AG10803 (cell line): ENCODE data around the gene ITPR2.

Experiments used
- DNase-seq: peaks from one replicate; pipeline ENCODE4 v3.0.0; 2010; ENCODE audit warnings: low read depth
- H3K4me3 ChIP-seq: 2 replicates; pipeline ENCODE4 v1.5.1; 2011; ENCODE audit warnings: mild to moderate bottlenecking, low read length, control low read depth
- TF ChIP-seq, protein P1 (sequence below): conservative IDR thresholded peaks from 2 replicates; pipeline ENCODE4 v1.5.1; 2011; ENCODE audit warnings: mild to moderate bottlenecking, low read length, control low read depth, inconsistent platforms

The ITPR2 gene

DNA sequence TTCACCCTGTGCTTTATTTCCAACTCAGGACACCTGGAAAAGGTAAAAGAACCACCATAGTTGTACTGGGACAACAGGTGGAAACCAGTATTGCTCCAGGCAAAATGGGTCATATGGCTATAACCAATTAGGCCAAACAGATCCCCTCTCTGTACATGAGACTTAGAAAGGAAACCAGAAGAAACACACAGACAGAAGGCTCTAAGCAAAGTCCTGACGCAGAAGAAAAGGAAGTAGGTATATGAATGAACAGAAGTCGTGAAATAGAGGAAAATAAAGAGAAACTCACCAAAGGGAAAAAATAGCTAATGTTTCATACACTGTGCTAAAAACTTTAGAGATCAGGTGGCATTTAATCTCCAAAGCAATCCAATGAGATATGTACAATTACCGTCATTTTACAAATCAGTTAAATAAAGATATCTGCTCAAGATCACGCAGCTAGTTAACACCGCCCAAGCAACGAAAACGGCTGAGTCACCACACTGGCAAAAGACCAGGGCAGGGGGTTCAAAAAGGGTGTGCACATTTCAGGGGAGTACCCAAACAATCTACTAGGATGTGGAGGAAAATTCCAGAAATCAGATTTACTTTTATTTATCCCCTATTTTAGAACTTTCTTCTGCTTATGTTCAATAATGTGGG is 82.3 kb downstream of the ITPR2 start:
- TF ChIP-seq, protein P1, sequence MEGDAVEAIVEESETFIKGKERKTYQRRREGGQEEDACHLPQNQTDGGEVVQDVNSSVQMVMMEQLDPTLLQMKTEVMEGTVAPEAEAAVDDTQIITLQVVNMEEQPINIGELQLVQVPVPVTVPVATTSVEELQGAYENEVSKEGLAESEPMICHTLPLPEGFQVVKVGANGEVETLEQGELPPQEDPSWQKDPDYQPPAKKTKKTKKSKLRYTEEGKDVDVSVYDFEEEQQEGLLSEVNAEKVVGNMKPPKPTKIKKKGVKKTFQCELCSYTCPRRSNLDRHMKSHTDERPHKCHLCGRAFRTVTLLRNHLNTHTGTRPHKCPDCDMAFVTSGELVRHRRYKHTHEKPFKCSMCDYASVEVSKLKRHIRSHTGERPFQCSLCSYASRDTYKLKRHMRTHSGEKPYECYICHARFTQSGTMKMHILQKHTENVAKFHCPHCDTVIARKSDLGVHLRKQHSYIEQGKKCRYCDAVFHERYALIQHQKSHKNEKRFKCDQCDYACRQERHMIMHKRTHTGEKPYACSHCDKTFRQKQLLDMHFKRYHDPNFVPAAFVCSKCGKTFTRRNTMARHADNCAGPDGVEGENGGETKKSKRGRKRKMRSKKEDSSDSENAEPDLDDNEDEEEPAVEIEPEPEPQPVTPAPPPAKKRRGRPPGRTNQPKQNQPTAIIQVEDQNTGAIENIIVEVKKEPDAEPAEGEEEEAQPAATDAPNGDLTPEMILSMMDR: no peak
- DNase-seq: no peak
- H3K4me3 ChIP-seq: no peak overlapping the region

DNA sequence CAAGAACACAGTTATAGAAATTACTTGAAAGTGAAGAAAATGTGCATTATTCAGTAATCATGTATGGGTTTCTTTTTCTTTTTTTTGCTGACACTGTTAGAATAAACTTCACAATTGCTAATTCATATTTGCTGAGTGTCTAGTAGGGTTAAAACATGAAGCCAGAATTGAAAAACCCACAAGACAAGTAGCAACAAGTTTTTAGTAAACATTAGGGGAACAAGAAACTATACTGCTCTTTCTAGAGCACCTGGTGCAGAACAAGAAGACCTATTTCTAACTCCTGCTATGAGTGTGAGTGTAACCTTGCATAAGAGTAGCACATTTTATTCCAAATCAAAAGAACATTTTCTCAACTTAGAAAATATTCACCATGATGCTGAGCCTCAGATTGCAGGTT is 83.2 kb downstream of the ITPR2 start:
- TF ChIP-seq, protein P1: no peak
- no peak for DNase-seq

DNA sequence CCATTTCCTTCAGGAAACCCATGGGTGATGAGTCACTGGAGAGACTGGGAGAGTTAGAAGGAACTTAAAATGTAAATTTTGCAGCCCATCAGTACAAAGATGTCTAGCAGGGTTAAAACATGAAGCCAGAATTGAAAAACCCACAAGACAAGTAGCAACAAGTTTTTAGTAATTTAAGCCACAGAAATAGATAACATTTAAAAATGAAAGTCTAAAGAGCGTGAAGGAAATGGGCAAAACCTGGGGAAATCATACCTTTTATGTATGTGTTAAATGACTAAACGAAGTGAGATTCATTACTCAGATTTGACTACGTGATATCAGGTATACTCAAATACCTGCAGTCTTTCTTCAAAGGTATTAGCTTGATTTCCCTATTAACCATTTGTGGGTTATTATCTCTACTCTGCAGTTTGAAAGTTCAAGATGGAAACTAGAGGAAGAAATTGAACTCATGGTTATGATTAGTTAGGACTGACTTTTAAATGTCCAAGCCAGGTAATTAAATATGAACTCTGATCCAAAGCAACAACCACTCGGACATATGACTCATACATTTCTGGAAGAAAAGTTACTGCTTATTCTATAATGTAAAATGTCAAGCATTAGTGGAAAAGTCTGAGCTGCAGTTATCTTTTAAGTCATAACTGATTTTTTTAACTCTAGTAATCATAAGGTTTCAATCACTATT is 84.1 kb downstream of the ITPR2 start:
- H3K4me3 ChIP-seq: no peak overlapping the region
- TF ChIP-seq, protein P1: no peak
- no peak for DNase-seq

More for the DNA sequence above, 83.2 kb downstream of the ITPR2 start:
- no peak overlapping the region for H3K4me3 ChIP-seq

DNA sequence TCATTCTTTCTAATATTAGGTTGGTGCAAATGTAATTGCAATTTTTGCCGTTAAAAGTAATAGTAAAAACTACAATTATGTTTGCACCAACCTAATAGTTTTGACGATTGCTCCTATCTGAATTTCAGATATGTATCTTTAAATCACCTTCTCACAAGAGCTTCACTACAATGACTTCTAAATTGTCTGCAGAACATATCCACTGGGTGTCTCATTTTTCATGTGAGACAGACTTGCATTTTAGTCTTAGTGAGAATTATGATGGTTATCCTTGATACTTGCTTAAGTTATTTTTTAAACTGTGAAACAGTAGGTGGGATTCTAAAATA is 84.6 kb downstream of the ITPR2 start:
- DNase-seq: no peak
- no peak overlapping the region for H3K4me3 ChIP-seq
- TF ChIP-seq, protein P1: no peak

DNA sequence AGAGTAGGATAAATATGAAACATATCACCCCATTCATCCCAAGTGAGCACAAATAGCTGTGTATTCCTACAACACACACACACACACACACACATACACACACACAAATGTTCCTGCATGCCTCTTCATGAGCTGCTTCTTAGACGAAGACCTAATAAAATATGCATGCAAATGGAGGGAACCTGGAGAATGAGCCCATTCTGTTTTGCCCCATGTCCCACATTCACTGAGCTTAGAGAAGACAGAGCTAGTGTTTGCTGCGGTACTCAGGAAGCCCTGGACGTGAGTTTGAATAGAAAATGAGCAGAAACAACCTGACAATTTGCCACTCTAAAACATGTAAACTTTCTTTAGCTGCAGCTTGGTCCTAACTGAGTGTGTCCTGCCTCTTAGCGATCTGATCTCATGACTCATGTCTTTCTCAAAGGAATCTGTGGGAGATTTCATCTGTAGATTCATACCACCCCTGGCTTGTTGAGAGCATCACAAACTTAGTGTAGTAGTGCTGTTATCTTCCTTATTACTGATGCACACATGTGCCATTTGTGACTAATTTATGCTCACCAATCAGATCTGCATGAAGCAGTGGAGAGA is 86.8 kb downstream of the ITPR2 start:
- H3K4me3 ChIP-seq: no peak overlapping the region
- DNase-seq: peak; percentile 75
- TF ChIP-seq, protein P1: no peak

DNA sequence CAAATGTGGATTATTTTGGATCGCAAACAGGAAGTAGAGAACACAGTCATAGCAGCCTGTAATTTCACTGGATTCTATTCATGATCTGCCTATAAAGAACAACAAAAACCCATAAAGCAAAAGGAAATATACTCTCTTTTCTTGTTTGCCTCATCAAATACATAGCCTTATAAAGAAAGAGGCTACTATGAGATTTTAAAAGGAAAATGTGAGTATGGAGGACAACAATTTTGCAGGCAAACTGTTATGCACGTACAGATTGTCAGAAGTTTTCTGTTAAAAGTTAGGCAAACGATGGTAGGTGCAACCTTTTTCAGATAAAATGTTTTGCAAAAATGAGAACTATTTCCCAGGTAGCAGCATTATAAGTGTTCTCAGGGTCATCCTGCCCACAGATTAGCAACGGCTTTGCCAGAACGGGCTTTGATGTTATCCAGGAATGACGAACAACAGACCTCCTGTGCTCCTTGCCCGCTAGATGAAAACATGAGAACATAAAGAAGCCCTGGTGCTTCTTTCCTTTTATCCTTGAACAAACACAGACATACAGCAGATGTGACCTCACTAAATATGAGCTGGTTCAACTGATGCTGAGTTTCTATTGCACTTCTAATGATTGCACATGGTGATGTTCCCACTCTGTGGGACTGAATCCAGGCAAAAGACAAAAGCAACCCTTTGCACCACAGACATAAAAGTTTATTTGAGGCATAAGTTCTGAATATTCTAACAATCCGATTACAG is 88.1 kb downstream of the ITPR2 start:
- H3K4me3 ChIP-seq: no peak overlapping the region
- no peak for DNase-seq
- TF ChIP-seq, protein P1: no peak
